IMR-90 (cell line): Measurements from ENCODE around the gene BZW2.

Experiments
- BHLHE40 ChIP-seq: fragments of 150-350 bp; IDR thresholded peaks from 2 replicates; pipeline ENCODE4 v1.6.1; 2016; ENCODE audit warnings: mild to moderate bottlenecking, low read depth, low read length
- CEBPB ChIP-seq: IDR thresholded peaks from 2 replicates; pipeline ENCODE4 v1.6.1; 2012; ENCODE audit warnings: low read depth, low read length, improper control_type of control experiment
- CHD1 ChIP-seq: IDR thresholded peaks from 2 replicates; pipeline ENCODE4 v1.6.1; 2012; ENCODE audit warnings: low read depth, low read length, improper control_type of control experiment
- MAFK ChIP-seq: IDR thresholded peaks from 2 replicates; pipeline ENCODE4 v1.6.1; 2012; ENCODE audit warnings: low read depth, low read length, improper control_type of control experiment
- MAZ ChIP-seq: IDR thresholded peaks from 2 replicates; pipeline ENCODE4 v1.6.1; 2012; ENCODE audit warnings: low read depth, mild to moderate bottlenecking, low read length, improper control_type of control experiment, moderate library complexity, borderline replicate concordance
- MXI1 ChIP-seq: IDR thresholded peaks from 2 replicates; pipeline ENCODE4 v1.6.1; 2012; ENCODE audit warnings: low read depth, mild to moderate bottlenecking, low read length, moderate library complexity, borderline replicate concordance
- NFE2L2 ChIP-seq: fragments of 150-350 bp; IDR thresholded peaks from 2 replicates; pipeline ENCODE4 v1.6.1; 2016; ENCODE audit warnings: low read depth, mild to moderate bottlenecking, low read length
- POLR2A ChIP-seq: IDR thresholded peaks from 2 replicates; pipeline ENCODE4 v1.6.1; 2012; ENCODE audit warnings: mild to moderate bottlenecking, low read depth, low read length
- RAD21 ChIP-seq: IDR thresholded peaks from 2 replicates; pipeline ENCODE4 v1.6.1; 2012; ENCODE audit warnings: low read length, improper control_type of control experiment
- RCOR1 ChIP-seq: IDR thresholded peaks from 2 replicates; pipeline ENCODE4 v1.6.1; 2012; ENCODE audit warnings: mild to moderate bottlenecking, low read length, improper control_type of control experiment; ENCODE audit not compliant: insufficient replicate concordance
- RFX5 ChIP-seq: IDR thresholded peaks from 2 replicates; pipeline ENCODE4 v1.8.0; 2012; ENCODE audit warnings: low read depth, mild to moderate bottlenecking, low read length, moderate library complexity
- SMC3 ChIP-seq: fragments of 150-350 bp; IDR thresholded peaks from 2 replicates; pipeline ENCODE4 v1.6.1; 2016; ENCODE audit warnings: low read depth, mild to moderate bottlenecking, antibody characterized with exemption, low read length, moderate library complexity
- TF ChIP-seq, protein P1 (sequence below): conservative IDR thresholded peaks from 2 replicates; pipeline ENCODE4 v1.5.1; 2012; ENCODE audit warnings: mild to moderate bottlenecking, low read depth, low read length, improper control_type of control experiment
- TF ChIP-seq, protein P2 (sequence below): fragments of 150-350 bp; IDR thresholded peaks from 2 replicates; pipeline ENCODE4 v1.6.1; 2016; ENCODE audit warnings: low read depth, mild to moderate bottlenecking, low read length, moderate library complexity, borderline replicate concordance

DNA sequence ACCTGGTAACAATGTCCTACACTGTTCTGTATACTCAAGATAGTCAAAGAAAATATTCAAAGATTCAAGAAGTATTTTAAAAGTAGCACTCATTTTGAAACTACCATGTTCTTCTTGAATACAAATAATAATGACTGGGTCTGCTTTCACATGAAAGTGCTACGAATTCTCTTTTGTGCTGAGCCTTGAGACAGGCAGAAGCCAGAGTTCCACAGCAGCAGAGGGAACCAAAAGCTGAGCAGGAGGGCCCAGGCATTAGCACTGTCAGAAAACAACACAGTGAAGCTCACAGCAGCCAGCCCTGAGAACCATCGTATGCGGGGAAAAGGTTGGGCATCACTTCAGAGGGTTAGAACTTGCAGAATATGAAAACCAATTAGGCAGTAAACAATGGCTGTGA, 39.3 kb upstream of the BZW2 start:
- TF ChIP-seq RFX5 (no peak), POLR2A (no peak), SMC3 (no peak), RCOR1 (no peak), MAFK (no peak), CEBPB (no peak), MAZ (no peak), NFE2L2 (no peak), RAD21 (no peak), MXI1 (no peak), BHLHE40 (no peak), CHD1 (no peak)
- TF ChIP-seq, protein P1, sequence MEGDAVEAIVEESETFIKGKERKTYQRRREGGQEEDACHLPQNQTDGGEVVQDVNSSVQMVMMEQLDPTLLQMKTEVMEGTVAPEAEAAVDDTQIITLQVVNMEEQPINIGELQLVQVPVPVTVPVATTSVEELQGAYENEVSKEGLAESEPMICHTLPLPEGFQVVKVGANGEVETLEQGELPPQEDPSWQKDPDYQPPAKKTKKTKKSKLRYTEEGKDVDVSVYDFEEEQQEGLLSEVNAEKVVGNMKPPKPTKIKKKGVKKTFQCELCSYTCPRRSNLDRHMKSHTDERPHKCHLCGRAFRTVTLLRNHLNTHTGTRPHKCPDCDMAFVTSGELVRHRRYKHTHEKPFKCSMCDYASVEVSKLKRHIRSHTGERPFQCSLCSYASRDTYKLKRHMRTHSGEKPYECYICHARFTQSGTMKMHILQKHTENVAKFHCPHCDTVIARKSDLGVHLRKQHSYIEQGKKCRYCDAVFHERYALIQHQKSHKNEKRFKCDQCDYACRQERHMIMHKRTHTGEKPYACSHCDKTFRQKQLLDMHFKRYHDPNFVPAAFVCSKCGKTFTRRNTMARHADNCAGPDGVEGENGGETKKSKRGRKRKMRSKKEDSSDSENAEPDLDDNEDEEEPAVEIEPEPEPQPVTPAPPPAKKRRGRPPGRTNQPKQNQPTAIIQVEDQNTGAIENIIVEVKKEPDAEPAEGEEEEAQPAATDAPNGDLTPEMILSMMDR = no peak
- TF ChIP-seq, protein P2, sequence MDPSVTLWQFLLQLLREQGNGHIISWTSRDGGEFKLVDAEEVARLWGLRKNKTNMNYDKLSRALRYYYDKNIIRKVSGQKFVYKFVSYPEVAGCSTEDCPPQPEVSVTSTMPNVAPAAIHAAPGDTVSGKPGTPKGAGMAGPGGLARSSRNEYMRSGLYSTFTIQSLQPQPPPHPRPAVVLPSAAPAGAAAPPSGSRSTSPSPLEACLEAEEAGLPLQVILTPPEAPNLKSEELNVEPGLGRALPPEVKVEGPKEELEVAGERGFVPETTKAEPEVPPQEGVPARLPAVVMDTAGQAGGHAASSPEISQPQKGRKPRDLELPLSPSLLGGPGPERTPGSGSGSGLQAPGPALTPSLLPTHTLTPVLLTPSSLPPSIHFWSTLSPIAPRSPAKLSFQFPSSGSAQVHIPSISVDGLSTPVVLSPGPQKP = no peak
